ENCODE results near the gene YAE1. TPM values are rescaled to one million over a fixed set of nuclear protein-coding genes. Genes with fewer than 3 reads are reported as not detected.

Gene YAE1
- total RNA-seq, 3 donors from 2014 or later, result 19.8 to 24.2 (median 23.3) TPM

DNA sequence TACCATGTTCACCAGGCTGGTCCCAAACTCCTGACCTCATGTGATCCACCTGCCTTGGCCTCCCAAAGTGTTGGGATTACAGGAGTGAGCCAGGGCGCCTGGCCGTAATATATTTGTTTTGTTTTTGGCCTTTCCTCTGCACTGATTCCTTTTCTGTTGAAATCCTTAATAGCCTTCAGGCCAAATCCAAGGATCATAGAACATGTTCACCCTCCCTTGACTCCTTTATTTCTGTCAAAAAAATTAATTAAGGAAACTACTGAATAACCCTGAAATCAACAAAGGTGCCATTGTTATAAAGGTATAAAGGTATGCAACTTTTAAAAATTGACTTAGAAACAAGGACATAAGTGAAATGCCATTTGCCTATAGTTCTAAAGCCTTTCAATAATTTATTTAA lies 41.7 kb downstream of the YAE1 start:
- no peak for ATAC-seq
- Histone ChIP-seq H3K4me3 (no peak overlapping the region), H3K9me3 (no peaks in the 10 kb centered on the region), H3K36me3 (ENCODE audit: low read depth) (no peaks in the 10 kb centered on the region), H3K4me1 (ENCODE audit: low read depth) (no peaks in the 10 kb centered on the region)
- DNase-seq, result no peak
- TF ChIP-seq, protein P1, sequence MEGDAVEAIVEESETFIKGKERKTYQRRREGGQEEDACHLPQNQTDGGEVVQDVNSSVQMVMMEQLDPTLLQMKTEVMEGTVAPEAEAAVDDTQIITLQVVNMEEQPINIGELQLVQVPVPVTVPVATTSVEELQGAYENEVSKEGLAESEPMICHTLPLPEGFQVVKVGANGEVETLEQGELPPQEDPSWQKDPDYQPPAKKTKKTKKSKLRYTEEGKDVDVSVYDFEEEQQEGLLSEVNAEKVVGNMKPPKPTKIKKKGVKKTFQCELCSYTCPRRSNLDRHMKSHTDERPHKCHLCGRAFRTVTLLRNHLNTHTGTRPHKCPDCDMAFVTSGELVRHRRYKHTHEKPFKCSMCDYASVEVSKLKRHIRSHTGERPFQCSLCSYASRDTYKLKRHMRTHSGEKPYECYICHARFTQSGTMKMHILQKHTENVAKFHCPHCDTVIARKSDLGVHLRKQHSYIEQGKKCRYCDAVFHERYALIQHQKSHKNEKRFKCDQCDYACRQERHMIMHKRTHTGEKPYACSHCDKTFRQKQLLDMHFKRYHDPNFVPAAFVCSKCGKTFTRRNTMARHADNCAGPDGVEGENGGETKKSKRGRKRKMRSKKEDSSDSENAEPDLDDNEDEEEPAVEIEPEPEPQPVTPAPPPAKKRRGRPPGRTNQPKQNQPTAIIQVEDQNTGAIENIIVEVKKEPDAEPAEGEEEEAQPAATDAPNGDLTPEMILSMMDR (IDR thresholded peaks at IDR 0.05), result no peak
- intact Hi-C loops (cut with DNase I, micrococcal nuclease), result no loop called here

GRCh38 chr7:39608278-39608677 lies 42.1 kb downstream of the YAE1 start:
- Histone ChIP-seq H3K4me1 (ENCODE audit: low read depth) (no peaks in the 10 kb centered on the region), H3K4me3 (no peak overlapping the region), H3K36me3 (ENCODE audit: low read depth) (no peaks in the 10 kb centered on the region), H3K9me3 (no peaks in the 10 kb centered on the region)
- ATAC-seq, result no peak
- intact Hi-C loops (cut with DNase I, micrococcal nuclease), result no loop called here
- no peak for DNase-seq
- TF ChIP-seq, protein P1 (IDR thresholded peaks at IDR 0.05), result no peak

- Histone ChIP-seq H3K9me3 (no peaks in the 10 kb centered on the region), H3K4me1 (ENCODE audit: low read depth) (no peaks in the 10 kb centered on the region), H3K4me3 (no peak overlapping the region), H3K36me3 (ENCODE audit: low read depth) (no peaks in the 10 kb centered on the region)
- DNase-seq (peak in 1 of 3 donors; percentile 34), ATAC-seq (peak; percentile 51)
- intact Hi-C loops (cut with DNase I, micrococcal nuclease), result no loop called here
- TF ChIP-seq, protein P1 (IDR thresholded peaks at IDR 0.05), result no peak
Observed at GRCh38 chr7:39609113-39609934, 43.1 kb downstream of the YAE1 start.

DNA sequence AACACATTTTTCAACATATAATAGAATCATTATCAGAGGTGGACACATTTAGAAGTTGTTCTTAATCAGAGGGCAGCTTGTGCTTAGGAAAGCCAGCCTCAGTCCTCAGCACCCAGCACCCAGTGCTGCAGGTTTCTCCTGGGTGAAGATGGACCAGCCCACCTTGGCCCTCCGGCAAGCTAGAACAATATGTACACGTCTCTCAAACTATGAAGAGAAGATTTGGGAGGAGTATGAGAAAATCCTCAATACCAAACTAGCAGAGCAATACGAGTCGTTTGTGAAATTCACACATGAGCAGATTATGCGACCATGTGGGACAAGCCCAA lies 43.7 kb downstream of the YAE1 start:
- H3K36me3 ChIP-seq (ENCODE audit: low read depth), result no peaks in the 10 kb centered on the region
- ATAC-seq (no peak), DNase-seq (no peak)
- intact Hi-C loops (cut with DNase I, micrococcal nuclease), result no loop called here
- TF ChIP-seq, protein P1 (IDR thresholded peaks at IDR 0.05), result no peak
- H3K4me3 ChIP-seq, result no peak overlapping the region
- H3K9me3 ChIP-seq, result no peaks in the 10 kb centered on the region
- H3K4me1 ChIP-seq (ENCODE audit: low read depth), result no peaks in the 10 kb centered on the region

- TF ChIP-seq, protein P1 (IDR thresholded peaks at IDR 0.05), result no peak
- intact Hi-C loops (cut with DNase I, micrococcal nuclease), result no loop called here
- H3K36me3 ChIP-seq (ENCODE audit: low read depth), result no peaks in the 10 kb centered on the region
- no peak overlapping the region for H3K4me3 ChIP-seq
- no peaks in the 10 kb centered on the region for H3K4me1 ChIP-seq (ENCODE audit: low read depth)
- H3K9me3 ChIP-seq, result no peaks in the 10 kb centered on the region
- ATAC-seq (no peak), DNase-seq (no peak)
Observed at GRCh38 chr7:39613577-39613976, 47.4 kb downstream of the YAE1 start.

All from mucosa of descending colon (tissue), 3 donors.